Stimulated activated CD4-positive, alpha-beta T cell treated with anti-CD3 and anti-CD28 coated beads, TNF-alpha, amount 100 ng/mL, for 24 hours (primary cell): Measurements from ENCODE around the gene UPF1.
"Not testable (repeated sequence)": the region's sequence is repeated elsewhere in the genome, so short reads cannot be mapped to it uniquely, and the experiment has no call there.

Experiments used
- DNase-seq, 3 experiments: peaks; one replicate each; pipeline ENCODE4 v3.0.0-alpha.2; 2020; ENCODE audit warnings: low read depth in 3 of 3

UPF1 gene

DNA sequence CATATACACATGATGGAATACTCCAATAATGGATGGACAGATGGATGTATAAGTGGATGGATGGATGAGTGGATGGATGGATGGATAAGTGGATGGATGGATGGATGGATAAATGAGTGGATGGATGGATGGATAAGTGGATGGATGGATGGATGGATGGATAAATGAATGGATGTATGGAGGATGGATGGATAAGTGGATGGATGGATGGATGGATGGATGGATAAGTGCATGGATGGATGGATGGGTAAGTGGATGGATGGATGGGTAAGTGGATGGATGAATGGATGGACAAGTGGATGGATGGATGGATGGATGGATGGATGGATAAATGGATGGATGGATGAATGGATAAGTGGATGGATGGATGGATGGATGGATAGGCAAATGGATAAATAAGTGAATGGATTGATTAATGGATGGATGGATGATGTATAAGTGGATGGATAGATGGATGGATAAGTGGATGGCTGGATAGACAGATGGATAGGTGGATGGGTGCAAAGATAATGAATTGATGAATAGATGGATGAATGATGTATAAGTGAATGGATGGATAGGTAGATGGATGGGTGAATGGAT is 32.3 kb upstream of the UPF1 start:
- DNase-seq = no peak

DNA sequence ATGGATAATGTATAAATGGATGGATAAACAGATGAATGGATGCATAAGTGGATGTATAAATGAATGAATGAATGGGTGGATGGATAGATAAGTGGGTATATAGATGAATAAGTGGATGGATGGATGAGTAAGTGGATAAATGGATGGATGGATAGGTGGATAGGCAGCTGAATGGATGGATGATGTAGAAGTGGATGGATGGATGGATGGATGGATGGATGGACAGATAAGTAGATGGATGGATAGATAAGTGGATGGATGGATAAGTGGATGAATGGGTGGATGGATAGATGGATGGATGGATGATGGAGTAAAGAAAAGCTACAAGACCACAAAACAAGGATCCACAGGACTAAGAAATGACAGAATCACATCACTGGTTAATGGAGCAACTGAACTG is 31.7 kb upstream of the UPF1 start:
- no peak for DNase-seq

DNA sequence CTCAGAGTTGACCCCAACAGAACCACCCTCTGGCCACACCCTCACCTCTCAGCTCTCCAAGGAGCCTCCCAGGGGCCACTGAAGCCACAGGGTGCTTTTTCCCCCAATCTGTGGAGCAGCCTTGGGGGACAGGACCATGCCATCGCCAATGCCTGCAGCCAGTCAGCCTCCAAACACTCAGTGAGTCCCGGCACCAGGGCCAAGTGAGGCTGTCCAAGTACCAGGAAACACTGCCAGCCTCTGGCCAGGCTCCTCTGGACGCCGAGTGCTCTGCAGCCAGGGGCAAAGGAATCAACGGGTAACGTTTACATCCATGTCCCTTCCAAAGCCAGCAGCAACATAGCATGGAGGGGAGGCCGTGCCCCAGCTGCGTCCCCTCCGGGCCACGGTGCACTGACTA is 31.1 kb upstream of the UPF1 start:
- DNase-seq = no peak

DNA sequence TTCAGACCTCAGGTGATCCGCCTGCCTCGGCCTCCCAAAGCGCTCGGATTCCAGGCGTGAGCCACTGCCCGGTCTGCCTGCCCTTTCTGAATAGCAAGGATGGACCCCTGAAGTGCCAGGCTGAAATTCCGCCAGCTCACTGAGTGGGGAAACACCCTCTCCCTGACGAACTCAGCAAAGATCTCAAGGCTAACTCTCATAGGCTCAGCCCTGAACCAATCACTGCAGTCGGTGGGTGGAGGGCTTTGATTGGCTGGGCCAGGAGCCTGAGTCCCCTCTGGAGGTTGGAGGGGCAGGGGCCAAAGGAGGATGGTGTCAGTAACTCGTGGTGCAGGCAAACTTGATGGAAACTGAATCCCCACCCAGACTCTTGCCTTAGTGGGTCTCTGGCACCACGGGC is 29.4 kb upstream of the UPF1 start:
- no peak for DNase-seq

DNA sequence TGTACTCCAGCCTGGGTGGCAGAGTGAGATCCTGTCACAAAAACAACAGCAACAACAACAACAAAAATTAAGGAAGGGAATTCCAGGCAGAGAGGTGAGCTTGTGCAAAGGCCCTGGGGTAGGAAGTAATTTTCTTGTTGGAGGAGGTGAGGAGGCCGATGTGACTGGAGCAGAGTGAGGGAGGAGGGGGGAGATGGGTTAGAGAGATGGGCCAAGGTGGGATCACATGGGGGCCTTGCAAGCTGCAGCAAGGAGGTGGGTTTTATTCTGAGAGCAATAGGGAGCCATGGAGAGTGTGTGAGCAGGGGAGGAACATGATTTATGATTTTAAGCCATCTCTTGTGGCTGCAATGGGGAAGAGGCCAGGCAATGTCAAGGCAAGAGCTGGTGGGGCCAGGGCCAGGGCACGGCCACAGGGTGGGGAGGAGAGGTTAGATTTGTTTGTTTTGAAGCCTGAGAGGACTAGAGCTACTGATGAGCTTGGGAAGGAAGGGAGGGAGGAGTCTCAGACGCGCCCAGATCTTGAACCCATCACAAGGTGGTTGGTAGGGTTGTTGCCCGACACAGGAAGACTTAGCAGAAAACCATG is 28.1 kb upstream of the UPF1 start:
- DNase-seq = no peak

DNA sequence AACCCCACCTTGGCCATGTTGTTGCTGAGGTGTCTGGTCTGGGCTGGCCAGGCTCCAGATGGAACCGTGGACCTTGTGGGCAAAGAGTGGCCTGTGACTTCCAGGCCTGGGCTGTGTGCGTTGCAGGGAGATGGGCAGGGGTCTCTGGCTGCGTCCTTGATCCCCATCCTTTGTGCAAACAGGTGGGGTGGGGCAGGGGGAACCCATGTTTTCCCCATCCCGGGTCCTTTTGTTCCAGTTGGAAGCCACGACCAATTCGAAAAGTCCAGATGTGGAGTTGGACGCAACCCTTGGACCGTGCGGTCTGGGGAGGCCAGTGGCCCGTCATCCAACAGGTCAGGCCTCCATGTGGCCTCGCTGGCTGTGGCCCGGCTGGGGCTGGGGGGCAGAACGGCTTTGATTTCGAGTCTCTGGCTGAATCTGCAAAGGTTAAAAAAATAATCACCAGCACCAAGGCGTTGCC is 27.6 kb upstream of the UPF1 start:
- DNase-seq = no peak

DNA sequence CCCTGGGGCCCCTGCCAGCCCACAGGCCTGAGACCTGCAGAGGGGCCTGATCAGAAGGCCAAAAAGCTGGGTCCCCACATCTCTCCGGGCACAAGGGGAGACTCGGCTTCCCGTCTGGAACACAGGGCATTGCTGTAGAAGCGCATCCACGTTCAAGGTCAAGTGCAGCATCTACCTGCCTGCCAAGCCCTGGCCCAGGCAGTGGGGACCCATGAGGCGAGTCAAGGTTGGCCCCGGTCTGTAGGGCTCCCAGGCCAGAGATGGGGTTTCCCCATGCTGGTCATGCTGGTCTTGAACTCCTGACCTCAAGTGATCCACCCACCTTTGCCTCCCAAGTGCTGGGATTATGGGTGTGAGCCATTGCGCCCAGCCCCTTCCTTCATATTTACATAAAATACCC is 27.1 kb upstream of the UPF1 start:
- DNase-seq = no peak

DNA sequence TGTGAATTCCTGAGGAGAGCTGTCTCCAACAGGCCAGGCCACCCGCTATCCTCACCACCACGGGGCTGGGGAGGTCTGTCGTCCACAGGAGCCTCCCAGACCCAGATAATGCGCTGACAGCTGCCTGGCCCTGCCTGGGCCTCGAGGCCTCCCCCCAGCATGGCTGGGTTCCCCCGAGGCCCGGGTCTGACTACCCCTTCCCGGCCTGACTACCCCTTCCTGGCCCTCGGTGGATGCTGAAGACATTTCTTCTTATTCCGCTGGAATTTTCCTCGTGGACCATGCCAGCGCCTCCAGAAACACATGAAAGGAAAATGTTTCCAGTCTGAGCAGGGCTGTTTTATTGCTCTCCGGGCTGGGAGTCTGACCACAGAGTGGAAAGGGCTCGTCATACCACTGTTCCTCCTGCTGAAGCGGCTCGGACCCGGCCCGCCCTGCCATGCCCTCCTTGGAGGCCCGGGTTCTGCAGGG is 23.9 kb upstream of the UPF1 start:
- DNase-seq = no peak

DNA sequence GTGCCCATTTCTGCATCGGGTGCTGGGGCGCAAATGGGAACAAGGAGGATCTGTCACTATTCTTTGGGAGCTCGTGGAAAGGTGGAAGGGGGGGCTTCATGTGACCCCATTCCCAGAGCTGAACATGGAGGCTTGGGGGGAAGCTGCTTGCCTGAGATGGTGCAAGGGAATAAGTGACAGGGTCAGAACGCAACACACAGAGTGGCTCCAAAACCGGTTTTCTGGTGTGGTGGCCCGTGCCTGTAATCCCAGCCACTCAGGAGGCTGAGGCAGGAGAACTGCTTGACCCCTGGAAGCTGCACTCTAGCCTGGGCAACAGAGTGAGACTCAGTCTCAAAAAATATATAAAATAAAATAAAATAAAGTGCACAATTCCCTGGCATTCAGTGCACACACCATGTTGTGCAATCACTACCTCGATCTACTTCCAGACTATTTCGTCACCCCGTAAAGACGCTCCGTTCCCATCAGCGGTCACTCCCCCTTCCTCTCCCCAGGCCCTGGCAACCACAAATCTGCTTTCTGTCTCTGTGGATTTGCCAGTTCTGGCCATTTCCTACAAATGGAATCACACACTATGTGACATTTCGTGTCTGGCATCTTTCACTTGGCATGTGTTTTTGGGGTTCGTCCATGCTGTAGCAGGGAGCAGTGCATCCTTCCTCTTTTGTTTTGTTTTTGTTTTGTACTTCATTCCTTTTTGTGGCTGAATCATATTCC is 22.4 kb upstream of the UPF1 start:
- DNase-seq = no peak

DNA sequence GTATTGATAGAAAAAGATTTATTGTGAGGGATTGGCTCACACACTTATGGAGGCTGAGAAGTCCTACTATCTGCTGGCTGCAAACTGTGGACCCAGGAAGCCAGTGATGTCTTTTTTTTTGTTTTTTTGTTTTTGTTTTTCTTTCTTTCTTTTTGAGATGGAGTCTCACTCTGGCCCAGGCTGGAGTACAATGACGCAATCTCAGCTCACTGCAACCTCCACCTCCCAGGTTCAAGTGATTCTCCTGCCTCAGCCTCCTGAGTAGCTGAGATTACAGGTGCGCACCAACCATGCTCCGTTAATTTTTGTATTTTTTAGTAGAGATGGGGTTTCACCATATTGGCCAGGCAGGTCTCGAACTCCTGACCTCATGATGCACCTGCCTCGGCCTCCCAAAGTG is 20.1 kb upstream of the UPF1 start:
- not testable (repeated sequence) for DNase-seq

DNA sequence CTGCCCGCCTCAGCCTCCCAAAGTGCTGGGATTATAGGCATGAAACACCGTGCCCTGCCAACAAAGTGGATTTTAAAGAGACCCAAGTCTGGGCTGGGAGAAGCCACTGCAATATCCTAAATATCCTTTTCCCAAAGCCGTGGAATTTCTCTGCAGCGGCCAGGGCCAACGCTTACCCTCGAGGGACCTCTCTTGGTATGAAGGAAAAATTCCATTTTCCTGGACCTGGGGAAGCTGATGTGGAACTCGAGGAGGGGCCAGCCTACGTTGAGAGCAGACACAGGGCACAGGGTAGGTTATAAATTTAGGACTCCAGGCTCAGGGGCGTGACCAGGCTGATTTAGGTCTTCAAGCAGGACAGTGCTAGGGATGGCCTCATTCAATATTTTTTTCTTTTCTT is 17.7 kb upstream of the UPF1 start:
- no peak for DNase-seq

DNA sequence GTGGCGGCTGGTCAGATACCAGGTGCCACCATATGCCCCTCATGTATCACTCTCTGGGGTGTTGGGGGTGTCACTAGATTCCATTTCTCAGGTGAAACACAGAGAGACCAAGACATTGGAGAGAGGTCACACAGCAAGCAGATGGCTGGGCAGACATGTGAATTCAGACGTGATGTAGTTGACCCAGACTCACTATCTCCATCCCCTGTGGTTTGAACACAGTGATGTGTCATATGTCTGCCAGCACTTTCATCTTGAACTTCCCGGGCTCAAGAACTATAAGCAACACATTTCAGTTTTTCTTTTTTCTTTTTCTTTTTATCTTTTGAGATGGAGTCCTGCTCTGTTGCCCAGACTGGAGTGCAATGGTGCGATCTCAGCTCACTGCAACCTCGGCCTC is 16.1 kb upstream of the UPF1 start:
- DNase-seq = no peak

DNA sequence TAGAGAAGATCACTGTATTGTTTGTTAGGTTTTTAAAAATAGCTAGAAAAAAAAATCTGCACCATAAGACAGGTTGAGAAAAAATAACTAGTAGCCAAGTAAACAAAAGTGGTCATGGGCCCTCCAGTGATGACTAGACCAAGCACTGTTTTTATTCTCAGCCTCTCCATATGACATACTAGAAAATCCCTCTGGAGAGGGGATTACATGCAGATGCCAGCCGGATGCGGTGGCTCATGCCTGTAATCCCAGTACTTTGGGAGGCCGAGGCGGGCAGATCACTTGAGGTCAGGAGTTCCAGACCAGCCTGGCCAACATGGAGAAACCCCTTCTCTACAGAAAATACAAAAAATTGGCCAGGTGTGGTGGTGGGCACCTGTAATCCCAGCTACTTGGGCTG is 15.1 kb upstream of the UPF1 start:
- not testable (repeated sequence) for DNase-seq

DNA sequence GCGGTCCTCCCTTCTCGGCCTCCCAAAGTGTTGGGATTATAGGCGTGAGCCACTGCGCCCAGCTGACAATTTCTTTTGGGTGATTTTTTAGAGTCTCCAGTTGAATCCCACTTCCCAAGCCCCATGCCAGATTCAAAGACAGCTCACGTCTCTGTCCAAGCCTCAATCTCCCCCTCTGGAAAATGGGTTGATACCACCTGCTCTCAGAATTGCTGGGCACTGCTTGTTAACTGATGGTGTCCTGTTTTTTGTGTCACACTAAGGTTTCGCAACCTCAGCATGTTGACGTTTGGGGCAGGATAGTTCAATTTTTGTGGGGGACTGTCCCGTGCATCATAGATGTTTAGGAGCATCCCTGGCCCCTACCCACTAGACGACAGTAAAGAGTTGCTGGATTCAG is 14.2 kb upstream of the UPF1 start:
- DNase-seq = no peak

DNA sequence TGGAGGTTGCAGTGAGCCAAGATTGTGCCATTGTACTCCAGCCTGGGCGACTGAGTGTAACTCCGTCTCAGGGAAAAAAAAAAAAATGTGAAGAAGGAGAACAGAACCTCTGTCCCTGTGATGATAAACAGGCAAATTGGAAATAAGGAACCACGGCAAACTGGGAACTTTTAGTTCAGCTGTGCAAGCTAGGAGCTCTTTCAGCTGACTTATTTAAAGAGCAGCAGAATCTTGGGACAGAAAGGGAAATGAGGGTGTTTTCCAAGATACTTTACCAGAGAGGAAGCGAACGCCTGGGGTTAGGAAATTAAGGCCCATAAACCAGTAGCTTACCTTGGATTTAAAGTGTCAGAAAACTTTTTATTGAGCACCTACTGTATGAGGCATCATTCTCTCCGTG is 3.0 kb upstream of the UPF1 start:
- no peak for DNase-seq

DNA sequence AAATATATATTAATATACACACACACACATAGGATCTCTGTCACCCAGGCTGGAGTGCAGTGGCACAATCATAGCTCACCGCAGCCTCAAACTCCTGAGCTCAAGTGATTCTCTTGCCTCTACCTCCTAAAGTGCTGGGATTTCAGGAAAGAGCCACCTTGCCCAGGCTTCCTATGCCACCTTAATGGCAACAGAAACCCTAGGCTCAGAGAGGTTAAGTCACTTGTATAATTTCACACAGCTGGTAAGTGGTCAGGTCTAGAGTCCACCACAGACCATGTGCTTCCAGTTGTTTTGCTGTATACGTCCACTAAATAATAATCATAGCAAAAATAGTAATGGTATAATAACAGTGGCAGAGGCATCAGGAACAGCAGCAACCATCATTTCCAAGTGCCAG is 1.3 kb upstream of the UPF1 start:
- DNase-seq = no peak

DNA sequence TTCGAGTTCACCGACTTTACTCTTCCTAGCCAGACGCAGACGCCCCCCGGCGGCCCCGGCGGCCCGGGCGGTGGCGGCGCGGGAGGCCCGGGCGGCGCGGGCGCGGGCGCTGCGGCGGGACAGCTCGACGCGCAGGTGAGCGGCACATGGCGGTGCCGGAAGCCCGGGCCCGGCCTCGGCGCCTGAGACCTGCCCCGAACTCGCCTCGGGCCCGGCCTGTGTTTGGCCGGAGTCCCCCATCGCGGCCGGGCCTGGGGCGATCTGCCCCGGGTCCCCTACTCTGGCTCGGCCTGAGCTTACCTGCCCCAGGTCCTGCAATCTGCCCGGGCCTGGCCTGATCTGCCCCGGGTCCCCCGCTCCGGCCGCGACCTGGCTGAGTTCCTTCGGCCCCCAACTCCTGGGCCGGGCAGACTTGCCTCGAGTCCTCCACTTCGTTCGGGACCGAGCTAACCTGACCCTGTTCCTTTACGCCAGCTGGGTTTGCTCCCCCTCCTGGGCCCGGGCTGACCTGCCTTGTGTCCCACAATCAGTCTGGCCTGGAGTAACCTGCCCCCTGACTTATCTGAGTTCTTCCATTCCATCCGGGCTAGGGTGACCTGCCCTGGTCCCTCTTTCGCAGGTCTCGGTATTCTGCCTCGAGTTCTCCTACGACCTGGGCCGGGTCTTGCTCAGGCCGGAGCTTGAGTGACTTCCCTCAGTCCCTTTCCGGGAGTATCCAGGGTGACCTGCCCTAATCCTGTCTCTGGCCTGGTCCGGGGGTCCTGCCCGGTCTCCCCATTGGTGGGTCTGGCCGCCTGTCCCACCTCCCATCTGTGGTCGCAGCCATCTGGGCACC is 764 bp downstream of the UPF1 start:
- peak in 1 of 3 experiments; percentile 18 for DNase-seq

DNA sequence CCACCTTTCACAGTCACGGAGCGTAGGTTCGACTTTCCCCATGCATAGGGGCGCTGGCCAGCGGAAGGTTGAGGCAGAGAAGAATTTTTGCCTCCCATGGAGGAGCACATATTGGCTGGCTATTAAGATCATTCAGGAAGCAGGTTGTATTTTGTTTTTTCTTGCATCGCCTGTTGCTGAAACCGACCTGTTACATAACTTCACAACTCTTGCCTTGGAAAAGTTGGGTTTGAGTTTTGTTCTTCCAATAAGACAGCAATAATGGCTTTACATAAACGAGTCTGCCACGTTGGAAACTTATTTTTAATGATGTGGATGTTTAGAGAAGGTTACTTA is 1.4 kb downstream of the UPF1 start:
- DNase-seq = no peak

DNA sequence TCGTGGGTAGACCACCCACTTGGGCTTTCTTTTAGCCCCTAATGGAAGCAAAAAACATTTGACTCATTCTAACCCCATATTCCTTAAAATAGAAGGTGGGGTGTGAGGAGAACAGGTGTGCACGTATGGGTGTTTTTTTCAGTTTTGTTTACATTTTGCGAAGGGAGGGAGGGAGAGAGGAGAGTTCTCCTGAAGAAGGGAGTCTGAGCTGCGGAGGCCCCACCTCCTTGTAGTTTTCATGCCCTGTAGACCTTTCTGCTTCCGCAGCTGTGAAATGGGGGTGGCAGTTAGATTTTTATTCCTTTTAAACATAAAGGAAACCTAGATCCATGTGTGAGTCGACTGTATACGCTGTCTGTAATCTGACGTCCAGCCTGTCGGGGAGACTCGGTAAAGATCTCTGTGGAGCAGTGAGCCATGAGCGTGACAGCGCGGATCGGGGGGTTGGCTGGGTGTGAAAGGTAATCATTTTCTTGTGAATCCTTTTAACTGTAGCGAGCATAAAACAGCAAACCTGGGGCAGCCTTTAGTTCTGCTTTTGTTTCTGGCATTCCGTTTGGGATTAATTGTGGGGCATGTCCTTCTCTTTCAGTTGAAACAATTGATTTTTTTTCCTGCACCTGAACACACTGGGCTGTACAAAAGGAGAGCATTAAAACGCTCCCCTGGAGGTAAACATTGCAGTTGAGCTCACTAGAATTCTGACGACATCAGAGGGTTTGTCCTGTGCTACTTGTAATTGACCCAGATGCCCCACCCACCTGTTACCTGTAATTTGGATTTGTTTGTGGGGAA is 2.3 kb downstream of the UPF1 start:
- no peak for DNase-seq

DNA sequence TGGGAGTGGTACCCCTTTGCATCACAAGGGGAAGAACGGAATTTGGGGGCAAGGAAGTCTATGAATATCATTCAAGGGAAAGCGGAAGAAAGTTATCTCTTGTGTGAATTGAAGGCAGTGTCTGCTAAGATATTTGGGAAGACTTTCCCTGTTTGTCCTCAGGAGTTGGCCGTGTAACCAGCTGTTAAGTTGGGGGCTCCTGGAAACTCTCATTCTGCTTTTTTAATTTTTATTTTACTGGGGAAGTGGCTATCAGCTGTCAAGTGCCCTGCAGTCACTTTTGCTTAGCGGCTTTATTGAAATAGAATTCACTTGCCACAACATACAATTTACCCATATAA is 2.9 kb downstream of the UPF1 start:
- DNase-seq = no peak

DNA sequence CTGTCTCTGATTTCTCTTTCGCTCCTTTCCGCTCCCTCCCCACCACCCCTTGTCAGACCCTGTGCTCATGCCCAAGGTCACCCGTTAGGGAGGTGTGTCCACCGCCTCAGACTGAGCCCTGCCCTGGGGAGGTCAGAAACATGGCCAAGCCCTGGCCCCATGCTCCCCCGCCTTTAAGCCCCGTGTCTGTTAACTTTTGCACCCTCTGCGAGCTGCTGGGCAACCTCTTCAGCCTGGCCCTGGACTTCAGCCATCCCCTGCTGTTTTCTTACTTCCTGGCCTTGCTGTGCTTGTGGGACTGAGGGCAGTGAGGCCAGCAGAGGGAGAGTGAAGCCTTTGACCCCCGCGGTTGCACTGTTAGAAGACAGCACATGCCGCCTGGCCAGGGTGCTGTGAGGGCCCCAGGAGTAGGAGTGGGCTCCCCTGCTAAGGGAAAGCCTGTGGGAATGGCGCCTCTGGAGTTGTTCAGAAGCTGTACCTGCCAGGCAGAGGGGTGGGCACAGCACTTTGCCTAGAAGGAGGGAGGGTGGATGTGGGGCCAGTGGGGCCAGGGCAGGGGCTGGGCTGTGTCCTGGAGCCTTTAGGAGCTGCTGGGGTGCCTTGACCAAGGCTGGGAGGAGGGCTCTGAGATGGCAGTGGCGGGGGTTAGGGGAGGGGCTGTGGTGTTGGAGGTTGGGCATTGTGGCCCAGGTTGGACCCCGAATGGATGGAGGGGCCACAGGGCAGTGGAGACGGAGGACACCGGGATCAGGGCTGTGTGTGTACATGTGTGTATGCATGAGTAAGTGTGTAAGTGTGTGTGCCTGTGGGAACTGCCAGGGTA is 7.9 kb downstream of the UPF1 start:
- no peak for DNase-seq
